Measurements from ENCODE around the gene ADGRA3. TPM values are rescaled to one million over a fixed set of nuclear protein-coding genes. Genes with fewer than 3 reads are reported as not detected.

ADGRA3 gene
- total RNA-seq, 1 experiment from 2014 or later = 57.5 TPM

DNA sequence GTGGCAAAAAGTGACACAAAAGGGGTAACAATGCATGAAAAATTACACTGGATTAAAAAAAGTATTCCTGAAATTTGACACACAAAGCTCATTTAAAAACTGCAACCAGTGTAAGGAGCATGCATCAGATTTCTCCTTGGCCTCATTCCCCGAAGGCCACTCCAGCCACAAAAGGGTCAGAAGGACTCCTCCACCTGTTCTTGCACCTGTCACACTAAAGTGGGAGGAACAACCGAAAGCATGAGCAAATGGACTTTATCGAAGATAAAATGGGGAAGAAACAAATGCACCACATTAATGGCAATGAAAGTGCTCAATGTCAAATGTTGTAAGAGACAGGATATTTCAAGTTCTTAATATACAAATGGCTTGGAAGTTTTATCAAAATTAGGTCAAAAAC is 88.2 kb downstream of the ADGRA3 start:
- Histone ChIP-seq H3K9me3 (ENCODE audit: low read depth, low read length, poor library complexity, severe bottlenecking) (no peaks in the 10 kb centered on the region), H3K4me3 (ENCODE audit: low read depth, low read length, poor library complexity, severe bottlenecking) (no peak overlapping the region), H3K27ac (ENCODE audit: low read depth, low read length, poor library complexity, severe bottlenecking) (no peak overlapping the region), H3K4me1 (ENCODE audit: insufficient read depth, low read length, poor library complexity, severe bottlenecking) (no peaks in the 10 kb centered on the region), H3K27me3 (replicated peaks; ENCODE audit: insufficient read depth, low read depth, low read length, poor library complexity) (no peaks in the 10 kb centered on the region), H3K36me3 (ENCODE audit: insufficient read depth, low read length, poor library complexity, severe bottlenecking) (peaks cover 6% of the 10 kb centered on the region)
- intact Hi-C loops (cut with micrococcal nuclease; ENCODE audit: unreplicated experiment) = no loop called here
- DNase-seq (ENCODE audit: low spot score) = no peak
- BruUV-seq (replicated peaks) = no TSS peak
- TF ChIP-seq, protein P1, sequence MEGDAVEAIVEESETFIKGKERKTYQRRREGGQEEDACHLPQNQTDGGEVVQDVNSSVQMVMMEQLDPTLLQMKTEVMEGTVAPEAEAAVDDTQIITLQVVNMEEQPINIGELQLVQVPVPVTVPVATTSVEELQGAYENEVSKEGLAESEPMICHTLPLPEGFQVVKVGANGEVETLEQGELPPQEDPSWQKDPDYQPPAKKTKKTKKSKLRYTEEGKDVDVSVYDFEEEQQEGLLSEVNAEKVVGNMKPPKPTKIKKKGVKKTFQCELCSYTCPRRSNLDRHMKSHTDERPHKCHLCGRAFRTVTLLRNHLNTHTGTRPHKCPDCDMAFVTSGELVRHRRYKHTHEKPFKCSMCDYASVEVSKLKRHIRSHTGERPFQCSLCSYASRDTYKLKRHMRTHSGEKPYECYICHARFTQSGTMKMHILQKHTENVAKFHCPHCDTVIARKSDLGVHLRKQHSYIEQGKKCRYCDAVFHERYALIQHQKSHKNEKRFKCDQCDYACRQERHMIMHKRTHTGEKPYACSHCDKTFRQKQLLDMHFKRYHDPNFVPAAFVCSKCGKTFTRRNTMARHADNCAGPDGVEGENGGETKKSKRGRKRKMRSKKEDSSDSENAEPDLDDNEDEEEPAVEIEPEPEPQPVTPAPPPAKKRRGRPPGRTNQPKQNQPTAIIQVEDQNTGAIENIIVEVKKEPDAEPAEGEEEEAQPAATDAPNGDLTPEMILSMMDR (conservative IDR thresholded peaks at IDR 0.05; ENCODE audit: low read depth, low read length) = no peak
- TF ChIP-seq EZH2 (IDR thresholded peaks at IDR 0.05; ENCODE audit: borderline replicate concordance, low read depth, low read length, poor library complexity, severe bottlenecking) = no peak
- CTCF ChIA-PET = no interaction called here
- POLR2A ChIA-PET (ENCODE audit: low non-redundant PET) = no interaction called here

DNA sequence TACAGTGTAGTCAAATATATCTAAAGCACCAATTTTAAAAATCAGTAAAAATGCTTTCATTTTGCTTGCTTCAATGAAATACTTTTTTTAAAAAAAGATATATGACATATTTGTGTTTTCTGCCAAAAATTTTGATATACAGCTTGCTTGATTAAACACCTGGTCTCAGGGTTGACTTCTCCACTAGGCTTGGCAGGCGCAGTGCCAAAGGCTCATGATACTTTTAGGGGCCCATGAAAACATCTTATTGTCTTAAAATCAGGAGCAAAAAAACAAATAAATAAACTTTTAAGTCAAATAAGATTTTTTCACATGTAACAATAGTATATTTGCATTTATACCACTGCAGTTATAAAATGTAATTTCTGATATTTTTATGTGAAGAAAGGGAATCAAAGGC is 95.6 kb downstream of the ADGRA3 start:
- no peak for DNase-seq (ENCODE audit: low spot score)
- CTCF ChIA-PET = no interaction called here
- POLR2A ChIA-PET (ENCODE audit: low non-redundant PET) = no interaction called here

DNA sequence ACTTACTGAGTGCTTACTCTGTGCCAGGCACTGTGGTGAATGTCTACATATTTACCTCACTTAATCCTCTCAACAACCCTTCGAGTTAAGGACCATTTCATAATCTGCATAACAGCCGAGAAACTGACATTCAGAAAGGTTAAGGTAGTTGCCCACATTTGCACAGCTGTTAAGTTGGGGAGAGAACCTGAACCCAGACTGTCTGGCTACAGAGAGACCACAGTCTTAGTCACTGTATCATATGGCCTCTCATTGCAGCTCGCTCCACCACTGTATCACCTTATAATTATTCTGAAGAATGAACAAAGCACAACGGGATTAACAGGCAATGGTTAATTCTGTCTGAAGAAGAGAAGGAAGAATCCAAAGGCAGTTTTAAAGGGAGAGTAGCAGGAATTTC is 98.5 kb downstream of the ADGRA3 start:
- intact Hi-C loops (cut with micrococcal nuclease; ENCODE audit: unreplicated experiment) = no loop called here
- Histone ChIP-seq H3K4me1 (ENCODE audit: insufficient read depth, low read length, poor library complexity, severe bottlenecking) (no peaks in the 10 kb centered on the region), H3K4me3 (ENCODE audit: low read depth, low read length, poor library complexity, severe bottlenecking) (no peak overlapping the region), H3K9me3 (ENCODE audit: low read depth, low read length, poor library complexity, severe bottlenecking) (no peaks in the 10 kb centered on the region), H3K36me3 (ENCODE audit: insufficient read depth, low read length, poor library complexity, severe bottlenecking) (peaks cover 10% of the 10 kb centered on the region), H3K27me3 (replicated peaks; ENCODE audit: insufficient read depth, low read depth, low read length, poor library complexity) (no peaks in the 10 kb centered on the region), H3K27ac (ENCODE audit: low read depth, low read length, poor library complexity, severe bottlenecking) (no peak overlapping the region)
- no peak for DNase-seq (ENCODE audit: low spot score)
- POLR2A ChIA-PET (ENCODE audit: low non-redundant PET) = no interaction called here
- BruUV-seq (replicated peaks) = no TSS peak
- CTCF ChIA-PET = no interaction called here
- TF ChIP-seq, protein P1 (conservative IDR thresholded peaks at IDR 0.05; ENCODE audit: low read depth, low read length) = no peak
- TF ChIP-seq EZH2 (IDR thresholded peaks at IDR 0.05; ENCODE audit: borderline replicate concordance, low read depth, low read length, poor library complexity, severe bottlenecking) = no peak

More for the DNA sequence above, 95.6 kb downstream of the ADGRA3 start:
- Histone ChIP-seq H3K4me3 (ENCODE audit: low read depth, low read length, poor library complexity, severe bottlenecking) (no peak overlapping the region), H3K4me1 (ENCODE audit: insufficient read depth, low read length, poor library complexity, severe bottlenecking) (no peaks in the 10 kb centered on the region), H3K36me3 (ENCODE audit: insufficient read depth, low read length, poor library complexity, severe bottlenecking) (peaks cover 16% of the 10 kb centered on the region), H3K27ac (ENCODE audit: low read depth, low read length, poor library complexity, severe bottlenecking) (no peak overlapping the region), H3K27me3 (replicated peaks; ENCODE audit: insufficient read depth, low read depth, low read length, poor library complexity) (no peaks in the 10 kb centered on the region), H3K9me3 (ENCODE audit: low read depth, low read length, poor library complexity, severe bottlenecking) (no peaks in the 10 kb centered on the region)
- intact Hi-C loops (cut with micrococcal nuclease; ENCODE audit: unreplicated experiment) = no loop called here
- BruUV-seq (replicated peaks) = no TSS peak
- TF ChIP-seq, protein P1 (conservative IDR thresholded peaks at IDR 0.05; ENCODE audit: low read depth, low read length) = no peak
- TF ChIP-seq EZH2 (IDR thresholded peaks at IDR 0.05; ENCODE audit: borderline replicate concordance, low read depth, low read length, poor library complexity, severe bottlenecking) = no peak

Measured in A673 (cell line).